ENCODE results near the gene MAP1LC3A. TPM values are rescaled to one million over a fixed set of nuclear protein-coding genes. Genes with fewer than 3 reads are reported as not detected.

Gene MAP1LC3A
- total RNA-seq, 2 experiments from 2014 or later: 2.6 to 2.7 TPM

GRCh38 chr20:34560141-34560523 is 1.6 kb downstream of the MAP1LC3A start:
- peaks cover 2% of the 10 kb centered on the region for H3K36me3 Mint-ChIP-seq (ENCODE audit: low read depth)
- peak overlapping the region; percentile 56 for H3K4me3 Mint-ChIP-seq
- H3K27me3 Mint-ChIP-seq: no peaks in the 10 kb centered on the region
- no peak for DNase-seq
- no peaks in the 10 kb centered on the region for H3K9me3 Mint-ChIP-seq
- ChIA-PET CTCF (interaction anchor here (1.9 kb wide), 1 partner anchor 11 kb away, joined by 4 read pairs; no protein-coding TSS in a partner anchor), POLR2A (no interaction called here)
- peaks cover 16% of the 10 kb centered on the region for H3K4me1 Mint-ChIP-seq
- peak overlapping the region; percentile 65 for H3K27ac Mint-ChIP-seq

- peaks cover 16% of the 10 kb centered on the region for H3K4me1 Mint-ChIP-seq
- DNase-seq: no peak
- no peak overlapping the region for H3K27ac Mint-ChIP-seq
- H3K27me3 Mint-ChIP-seq: no peaks in the 10 kb centered on the region
- peaks cover 2% of the 10 kb centered on the region for H3K36me3 Mint-ChIP-seq (ENCODE audit: low read depth)
- POLR2A ChIA-PET: no interaction called here
- no peaks in the 10 kb centered on the region for H3K9me3 Mint-ChIP-seq
- CTCF ChIA-PET: interaction anchor here (1.1 kb wide), 1 partner anchor 46 kb away, joined by 4 read pairs; no protein-coding TSS in a partner anchor
- H3K4me3 Mint-ChIP-seq: no peak overlapping the region
Measured at GRCh38 chr20:34560614-34561013, 2.1 kb downstream of the MAP1LC3A start.

GRCh38 chr20:34561661-34562060 is 3.1 kb downstream of the MAP1LC3A start:
- ChIA-PET CTCF (interaction anchor here (1.1 kb wide), 1 partner anchor 45 kb away, joined by 4 read pairs; no protein-coding TSS in a partner anchor), POLR2A (interaction anchor here (0.6 kb wide), 1 partner anchor 1181 kb away, joined by 5 read pairs; the partner anchor contains the start of gene RBM39)
- peaks cover 2% of the 10 kb centered on the region for H3K36me3 Mint-ChIP-seq (ENCODE audit: low read depth)
- H3K27me3 Mint-ChIP-seq: no peaks in the 10 kb centered on the region
- H3K4me3 Mint-ChIP-seq: no peak overlapping the region
- H3K9me3 Mint-ChIP-seq: no peaks in the 10 kb centered on the region
- peaks cover 16% of the 10 kb centered on the region for H3K4me1 Mint-ChIP-seq
- H3K27ac Mint-ChIP-seq: no peak overlapping the region
- no peak for DNase-seq

GRCh38 chr20:34562641-34563040 is 4.1 kb downstream of the MAP1LC3A start:
- Mint-ChIP-seq H3K27ac (no peak overlapping the region), H3K9me3 (no peaks in the 10 kb centered on the region), H3K4me1 (peaks cover 12% of the 10 kb centered on the region), H3K4me3 (no peak overlapping the region), H3K36me3 (ENCODE audit: low read depth) (no peaks in the 10 kb centered on the region), H3K27me3 (no peaks in the 10 kb centered on the region)
- ChIA-PET CTCF (interaction anchor here (0.7 to 1.3 kb wide), 3 partner anchors 214 to 1226 kb away, joined by 4 to 7 read pairs (median 5); no protein-coding TSS in a partner anchor), POLR2A (no interaction called here)
- no peak for DNase-seq

GRCh38 chr20:34564833-34565232 is 6.3 kb downstream of the MAP1LC3A start:
- ChIA-PET POLR2A (no interaction called here), CTCF (interaction anchor here (1.4 kb wide), 1 partner anchor 20 kb away, joined by 6 read pairs; no protein-coding TSS in a partner anchor)
- Mint-ChIP-seq H3K9me3 (no peaks in the 10 kb centered on the region), H3K27me3 (no peaks in the 10 kb centered on the region), H3K36me3 (ENCODE audit: low read depth) (no peaks in the 10 kb centered on the region), H3K27ac (no peak overlapping the region), H3K4me3 (no peak overlapping the region), H3K4me1 (no peaks in the 10 kb centered on the region)
- DNase-seq: no peak

GRCh38 chr20:34566978-34567891 is 8.7 kb downstream of the MAP1LC3A start:
- H3K4me1 Mint-ChIP-seq: peaks cover 9% of the 10 kb centered on the region
- CTCF ChIA-PET: interaction anchor here (0.8 kb wide), 1 partner anchor 255 kb away, joined by 4 read pairs; no protein-coding TSS in a partner anchor
- peaks cover 1% of the 10 kb centered on the region for H3K36me3 Mint-ChIP-seq (ENCODE audit: low read depth)

GRCh38 chr20:34567892-34568865 is 9.7 kb downstream of the MAP1LC3A start:
- no peaks in the 10 kb centered on the region for H3K9me3 Mint-ChIP-seq
- H3K36me3 Mint-ChIP-seq (ENCODE audit: low read depth): peaks cover 1% of the 10 kb centered on the region
- H3K27me3 Mint-ChIP-seq: no peaks in the 10 kb centered on the region
- ChIA-PET CTCF (interaction anchor here (0.8 to 0.9 kb wide), 2 partner anchors 50 to 256 kb away, joined by 3 to 4 read pairs; no protein-coding TSS in a partner anchor), POLR2A (no interaction called here)
- DNase-seq: no peak
- H3K27ac Mint-ChIP-seq: peak overlapping the region; percentile 10
- H3K4me3 Mint-ChIP-seq: no peak overlapping the region
- peaks cover 9% of the 10 kb centered on the region for H3K4me1 Mint-ChIP-seq

More at GRCh38 chr20:34566978-34567891, 8.7 kb downstream of the MAP1LC3A start:
- H3K27ac Mint-ChIP-seq: peak overlapping the region; percentile 10
- no peak overlapping the region for H3K4me3 Mint-ChIP-seq
- no peaks in the 10 kb centered on the region for H3K9me3 Mint-ChIP-seq
- POLR2A ChIA-PET: no interaction called here
- H3K27me3 Mint-ChIP-seq: no peaks in the 10 kb centered on the region
- no peak for DNase-seq

GRCh38 chr20:34569598-34569997 is 11.1 kb downstream of the MAP1LC3A start:
- POLR2A ChIA-PET: no interaction called here

GRCh38 chr20:34570859-34571306 is 12.4 kb downstream of the MAP1LC3A start:
- H3K36me3 Mint-ChIP-seq (ENCODE audit: low read depth): peaks cover 1% of the 10 kb centered on the region
- H3K27me3 Mint-ChIP-seq: no peaks in the 10 kb centered on the region
- H3K27ac Mint-ChIP-seq: no peak overlapping the region
- DNase-seq: no peak
- peaks cover 9% of the 10 kb centered on the region for H3K4me1 Mint-ChIP-seq
- no peak overlapping the region for H3K4me3 Mint-ChIP-seq
- ChIA-PET POLR2A (interaction anchor here (0.6 kb wide), 1 partner anchor 209 kb away, joined by 5 read pairs; no protein-coding TSS in a partner anchor), CTCF (interaction anchor here (1.2 to 1.8 kb wide), 3 partner anchors 9 to 13 kb away, joined by 4 to 6 read pairs (median 4); partner anchors contain the start of gene MAP1LC3A)
- no peaks in the 10 kb centered on the region for H3K9me3 Mint-ChIP-seq

More at GRCh38 chr20:34569598-34569997, 11.1 kb downstream of the MAP1LC3A start:
- Mint-ChIP-seq H3K36me3 (ENCODE audit: low read depth) (peaks cover 1% of the 10 kb centered on the region), H3K27ac (no peak overlapping the region), H3K4me3 (no peak overlapping the region), H3K4me1 (peaks cover 9% of the 10 kb centered on the region), H3K9me3 (no peaks in the 10 kb centered on the region), H3K27me3 (no peaks in the 10 kb centered on the region)
- DNase-seq: no peak
- CTCF ChIA-PET: interaction anchor here (1.2 to 1.8 kb wide), 2 partner anchors 11 to 14 kb away, joined by 3 to 4 read pairs; partner anchors contain the start of gene MAP1LC3A

- ChIA-PET CTCF (interaction anchor here (1.2 to 1.8 kb wide), 2 partner anchors 8 to 13 kb away, joined by 4 to 6 read pairs; partner anchors contain the start of gene MAP1LC3A), POLR2A (no interaction called here)
- DNase-seq: no peak
- Mint-ChIP-seq H3K4me3 (no peak overlapping the region), H3K27ac (no peak overlapping the region), H3K36me3 (ENCODE audit: low read depth) (peaks cover 1% of the 10 kb centered on the region), H3K4me1 (peaks cover 9% of the 10 kb centered on the region), H3K27me3 (no peaks in the 10 kb centered on the region), H3K9me3 (no peaks in the 10 kb centered on the region)
Measured at GRCh38 chr20:34571753-34572152, 13.2 kb downstream of the MAP1LC3A start.

- Mint-ChIP-seq H3K36me3 (ENCODE audit: low read depth) (peaks cover 1% of the 10 kb centered on the region), H3K4me3 (no peak overlapping the region), H3K4me1 (peaks cover 12% of the 10 kb centered on the region), H3K27me3 (no peaks in the 10 kb centered on the region), H3K27ac (no peak overlapping the region), H3K9me3 (no peaks in the 10 kb centered on the region)
- CTCF ChIA-PET: interaction anchor here (1.1 to 2.0 kb wide), 2 partner anchors 9 to 13 kb away, joined by 3 to 5 read pairs; no protein-coding TSS in a partner anchor
- POLR2A ChIA-PET: no interaction called here
- DNase-seq: no peak
Measured at GRCh38 chr20:34573541-34574300, 15.2 kb downstream of the MAP1LC3A start.
